Measurements from ENCODE around the gene PTPRK.

The PTPRK gene

GRCh38 chr6:128520436-128521281 is at the start of gene PTPRK:
TSS of gene PTPRK (minus strand) at chr6:128520599. CDS start at chr6:128520358, 241 bp downstream.
- ATAC-seq: peak; percentile 84
- TF ChIP-seq TCF4 (CRISPR knock-in tag; IDR thresholded peaks at IDR 0.05; ENCODE audit: borderline replicate concordance) (no peak), SNAI2 (CRISPR knock-in tag; IDR thresholded peaks at IDR 0.05) (no peak), ARNTL (CRISPR knock-in tag; IDR thresholded peaks at IDR 0.05; ENCODE audit: borderline replicate concordance, low read depth) (no peak), ZNF8 (CRISPR knock-in tag; IDR thresholded peaks at IDR 0.05) (no peak), TOX (CRISPR knock-in tag; IDR thresholded peaks at IDR 0.05; ENCODE audit: borderline replicate concordance) (no peak), PATZ1 (CRISPR knock-in tag; IDR thresholded peaks at IDR 0.05; ENCODE audit: borderline replicate concordance) (no peak), ZNF565 (CRISPR knock-in tag; conservative IDR thresholded peaks at IDR 0.05; ENCODE audit: low read depth) (no peak)

GRCh38 chr6:128567029-128567428 is 46.6 kb upstream of the PTPRK start:
- ATAC-seq: no peak
- TF ChIP-seq ZNF565 (CRISPR knock-in tag; conservative IDR thresholded peaks at IDR 0.05; ENCODE audit: low read depth) (no peak), ISL1 (CRISPR knock-in tag; IDR thresholded peaks at IDR 0.05) (no peak), ZNF8 (CRISPR knock-in tag; IDR thresholded peaks at IDR 0.05) (no peak), PATZ1 (CRISPR knock-in tag; IDR thresholded peaks at IDR 0.05; ENCODE audit: borderline replicate concordance) (no peak), RARB (CRISPR knock-in tag; IDR thresholded peaks at IDR 0.05) (no peak), ZC3H10 (CRISPR knock-in tag; IDR thresholded peaks at IDR 0.05) (no peak), TSHZ2 (CRISPR knock-in tag; IDR thresholded peaks at IDR 0.05) (no peak), ARNTL (CRISPR knock-in tag; IDR thresholded peaks at IDR 0.05; ENCODE audit: borderline replicate concordance, low read depth) (no peak)

GRCh38 chr6:128560966-128561365 is 40.6 kb upstream of the PTPRK start:
- no peak for ATAC-seq
- TF ChIP-seq TSHZ2 (CRISPR knock-in tag; IDR thresholded peaks at IDR 0.05) (no peak), PPARA (CRISPR knock-in tag; IDR thresholded peaks at IDR 0.05; ENCODE audit: borderline replicate concordance) (no peak), POU6F1 (CRISPR knock-in tag; IDR thresholded peaks at IDR 0.05; ENCODE audit: borderline replicate concordance, low read depth) (no peak), CSRNP3 (CRISPR knock-in tag; IDR thresholded peaks at IDR 0.05) (no peak), CSDC2 (CRISPR knock-in tag; IDR thresholded peaks at IDR 0.05) (no peak), ISL1 (CRISPR knock-in tag; IDR thresholded peaks at IDR 0.05) (no peak), ZNF565 (CRISPR knock-in tag; conservative IDR thresholded peaks at IDR 0.05; ENCODE audit: low read depth) (no peak), BACH2 (CRISPR knock-in tag; IDR thresholded peaks at IDR 0.05; ENCODE audit: borderline replicate concordance) (no peak)

All from SK-N-SH treated with all-trans-retinoic acid at 6 μM for 48 hours (cell line).